Kidney (tissue), 14 donors: ENCODE data around the gene ITGAX. TPM values are rescaled to one million over a fixed set of nuclear protein-coding genes. Genes with fewer than 3 reads are reported as not detected.

Experiments used
- DNase-seq, 5 donors: peaks; one replicate each; pipeline ENCODE4 v3.0.0-alpha.2; 2013 to 2020
- FAIRE-seq: peaks from 2 replicates; lab custom pipeline; 2012; peaks lifted over from hg19 to GRCh38; lab: Jason Lieb, UNC
- H3K27ac ChIP-seq, 2 donors: one replicate each; pipeline ENCODE4 v1.7.0; 2013; ENCODE audit warnings: low read depth in 2 of 2, low read length in 2 of 2, inconsistent platforms in 1 of 2
- H3K27me3 ChIP-seq: one replicate; pipeline ENCODE4 v1.7.1; 2013; ENCODE audit warnings: low read length, inconsistent platforms; ENCODE audit not compliant: control insufficient read depth, insufficient read depth
- H3K36me3 ChIP-seq, 3 donors: one replicate each; pipeline versions ENCODE4 v1.7.0 to v1.7.1; 2013; ENCODE audit warnings: low read length in 3 of 3, control low read depth in 1 of 3, inconsistent platforms in 1 of 3; ENCODE audit not compliant: insufficient read depth in 3 of 3, control insufficient read depth in 2 of 3
- H3K4me1 ChIP-seq, 3 donors: one replicate each; pipeline versions ENCODE4 v1.7.0 to v1.7.1; 2013; ENCODE audit warnings: low read length in 3 of 3, inconsistent platforms in 1 of 3, low read depth in 1 of 3; ENCODE audit not compliant: control insufficient read depth in 2 of 3, insufficient read depth in 2 of 3
- H3K4me3 ChIP-seq, 3 donors: one replicate each; pipeline versions ENCODE4 v1.7.0 to v1.8.1; 2013; ENCODE audit warnings: low read length in 3 of 3, control low read depth in 1 of 3, inconsistent platforms in 1 of 3
- H3K9ac ChIP-seq, 3 donors: one replicate each; pipeline versions ENCODE4 v1.7.0 to v1.7.1; 2013; ENCODE audit warnings: low read length in 3 of 3, control low read depth in 1 of 3, inconsistent platforms in 1 of 3
- H3K9me3 ChIP-seq, 3 donors: one replicate each; pipeline versions ENCODE4 v1.7.0 to v1.7.1; 2013; ENCODE audit warnings: low read length in 3 of 3, control low read depth in 1 of 3, inconsistent platforms in 1 of 3; ENCODE audit not compliant: control insufficient read depth in 2 of 3, insufficient read depth in 1 of 3
- CTCF ChIP-seq: IDR thresholded peaks from 3 replicates; pipeline ENCODE4 v1.5.1; 2012; ENCODE audit warnings: mild to moderate bottlenecking, moderate library complexity, borderline replicate concordance; ENCODE audit not compliant: insufficient read depth; ENCODE audit errors: extremely low read depth
- intact Hi-C: fragments of 100-400 bp; cut with DNase I; formaldehyde crosslinking; loops from one replicate; pipeline ENCODE4 v1.11.1; 2022
- polyA plus RNA-seq: library from polyadenylated mRNA; stranded (reverse); fragments of 350-450 nt; fragmentation: Illumina TruSeq; extraction: RNeasy Lipid Tissue Mini Kit (QIAGEN cat#74804); gene quantifications from one replicate; pipeline ENCODE4 v1.2.3, GENCODE V29; 2014; ENCODE audit warnings: low read depth, low replicate concordance; ENCODE audit not compliant: insufficient read depth
- total RNA-seq: library from RNA; stranded (reverse); fragmentation: NEBNext Ultra II Directional; extraction: Animal tissue kit (Norgen Biotek cat#: 25700); gene quantifications from one replicate; pipeline ENCODE4 v1.2.1, GENCODE V29; 2021
- donor health status: control.
- donor health status: control.
- donor health status: control.
- donor health status: control.
- donor health status: control.
- donor health status: DM: yes; HTN: yes; CAD: no.
- donor health status: Normal renal cell carcinoma (clear cell type).

ITGAX gene
- total and polyA plus RNA-seq, 2 donors from 2014 or later, result 0.37 to 11.9 TPM

GRCh38 chr16:31388535-31388934 is 33.6 kb downstream of the ITGAX start:
- no peak for FAIRE-seq

GRCh38 chr16:31390504-31391041 is 35.6 kb downstream of the ITGAX start:
- Histone ChIP-seq H3K9ac (no peak overlapping the region), H3K27ac (no peak overlapping the region), H3K27me3 (no peaks in the 10 kb centered on the region), H3K9me3 (no peaks in the 10 kb centered on the region), H3K4me1 (no peaks in the 10 kb centered on the region), H3K36me3 (no peaks in the 10 kb centered on the region), H3K4me3 (no peak overlapping the region)
- TF ChIP-seq CTCF, result no peak
- intact Hi-C loops, result no loop called here
- DNase-seq (no peak), FAIRE-seq (no peak)

More at GRCh38 chr16:31388535-31388934, 33.6 kb downstream of the ITGAX start:
- H3K4me3 ChIP-seq, result no peak overlapping the region
- TF ChIP-seq CTCF, result no peak
- no peaks in the 10 kb centered on the region for H3K9me3 ChIP-seq
- no peaks in the 10 kb centered on the region for H3K36me3 ChIP-seq
- H3K9ac ChIP-seq, result no peak overlapping the region
- intact Hi-C loops, result no loop called here
- no peak overlapping the region for H3K27ac ChIP-seq
- no peaks in the 10 kb centered on the region for H3K27me3 ChIP-seq
- no peak for DNase-seq
- H3K4me1 ChIP-seq, result no peaks in the 10 kb centered on the region

- FAIRE-seq (no peak), DNase-seq (no peak)
- intact Hi-C loops, result no loop called here
- Histone ChIP-seq H3K36me3 (no peaks in the 10 kb centered on the region), H3K4me1 (no peaks in the 10 kb centered on the region), H3K27ac (no peak within 1 kb of the TSS), H3K4me3 (no peak within 1 kb of the TSS), H3K9ac (no peak within 1 kb of the TSS), H3K9me3 (no peaks in the 10 kb centered on the region), H3K27me3 (no peaks in the 10 kb centered on the region)
- no peak for TF ChIP-seq CTCF
Measured at GRCh38 chr16:31393056-31393455, 38.1 kb downstream of the ITGAX start, which contains the start of gene ITGAD. TSS of gene ITGAD (plus strand) at chr16:31393335. CDS start at chr16:31393361, 26 bp downstream.

GRCh38 chr16:31395647-31396046 is 40.7 kb downstream of the ITGAX start:
- no peak overlapping the region for H3K27ac ChIP-seq
- peak in 1 of 5 donors; percentile 72 for DNase-seq
- H3K36me3 ChIP-seq, result no peaks in the 10 kb centered on the region
- FAIRE-seq, result no peak
- no peaks in the 10 kb centered on the region for H3K4me1 ChIP-seq
- no peak for TF ChIP-seq CTCF
- H3K27me3 ChIP-seq, result no peaks in the 10 kb centered on the region
- no peak overlapping the region for H3K9ac ChIP-seq
- H3K9me3 ChIP-seq, result no peaks in the 10 kb centered on the region
- H3K4me3 ChIP-seq, result no peak overlapping the region
- intact Hi-C loops, result no loop called here
